Loucy (cell line): ENCODE results near the gene PCBP2.
A peak's percentile ranks its signal among the peaks of the same experiment; 100 is the strongest.

ENCODE experiments used
- H2AFZ ChIP-seq: fragments of 200-600 bp; sonication (generic); 2 replicates; pipeline ENCODE4 v1.6.0; 2016; ENCODE audit warnings: antibody characterized with exemption, mild to moderate bottlenecking, low read length, moderate library complexity
- H3F3A ChIP-seq: fragments of 200-600 bp; 2 replicates; pipeline ENCODE4 v1.6.0; 2016; ENCODE audit warnings: antibody characterized with exemption, low read depth, mild to moderate bottlenecking
- H3K27me3 ChIP-seq: fragments of 200-600 bp; sonication (generic); 2 replicates; pipeline ENCODE4 v1.6.1; 2014; ENCODE audit warnings: low read length, mild to moderate bottlenecking; ENCODE audit not compliant: insufficient read depth, poor library complexity, severe bottlenecking
- H3K36me3 ChIP-seq: fragments of 200-600 bp; sonication (generic); 2 replicates; pipeline ENCODE4 v1.6.1; 2016; ENCODE audit warnings: low read length; ENCODE audit not compliant: insufficient read depth
- H3K4me1 ChIP-seq: fragments of 200-600 bp; sonication (generic); 2 replicates; pipeline ENCODE4 v1.5.1; 2014; ENCODE audit warnings: low read length, mild to moderate bottlenecking; ENCODE audit not compliant: insufficient read depth, poor library complexity, severe bottlenecking
- H3K4me2 ChIP-seq: fragments of 200-600 bp; sonication (generic); 2 replicates; pipeline ENCODE4 v1.6.0; 2014; ENCODE audit warnings: antibody characterized with exemption, low read length, low read depth, mild to moderate bottlenecking; ENCODE audit not compliant: poor library complexity, severe bottlenecking
- H3K4me3 ChIP-seq: fragments of 200-600 bp; sonication (generic); 2 replicates; pipeline ENCODE4 v1.5.1; 2014; ENCODE audit warnings: low read length, mild to moderate bottlenecking, mixed read lengths; ENCODE audit not compliant: poor library complexity, severe bottlenecking
- H3K79me2 ChIP-seq: fragments of 200-600 bp; sonication (generic); 2 replicates; pipeline ENCODE4 v1.6.1; 2014; ENCODE audit warnings: low read length; ENCODE audit not compliant: insufficient read depth
- H3K9ac ChIP-seq: fragments of 200-600 bp; sonication (generic); 2 replicates; pipeline ENCODE4 v1.6.0; 2014; ENCODE audit warnings: mild to moderate bottlenecking, low read depth, low read length, moderate library complexity; ENCODE audit not compliant: poor library complexity, severe bottlenecking
- H3K9me2 ChIP-seq: fragments of 200-600 bp; sonication (generic); replicated peaks from 2 replicates; pipeline ENCODE4 v1.6.1; 2016; ENCODE audit warnings: low read depth, low read length, mixed read lengths
- H3K9me3 ChIP-seq: fragments of 200-600 bp; sonication (generic); 2 replicates; pipeline ENCODE4 v1.6.1; 2014; ENCODE audit warnings: mild to moderate bottlenecking, antibody characterized with exemption, low read length, low read depth; ENCODE audit not compliant: insufficient read depth
- H4K20me1 ChIP-seq: fragments of 200-600 bp; sonication (generic); 2 replicates; pipeline ENCODE4 v1.6.0; 2014; ENCODE audit warnings: antibody characterized with exemption, low read length, mild to moderate bottlenecking; ENCODE audit not compliant: insufficient read depth, poor library complexity, severe bottlenecking
- CTCF ChIP-seq: fragments of 200-600 bp; sonication (generic); conservative IDR thresholded peaks from 2 replicates; pipeline ENCODE4 v1.5.1; 2014; ENCODE audit warnings: mild to moderate bottlenecking, antibody characterized with exemption, low read length
- EZH2phosphoT487 ChIP-seq: fragments of 200-600 bp; IDR thresholded peaks from 2 replicates; pipeline ENCODE4 v1.6.1; 2018; ENCODE audit warnings: antibody characterized with exemption, mild to moderate bottlenecking, moderate library complexity, borderline replicate concordance

Gene PCBP2

DNA sequence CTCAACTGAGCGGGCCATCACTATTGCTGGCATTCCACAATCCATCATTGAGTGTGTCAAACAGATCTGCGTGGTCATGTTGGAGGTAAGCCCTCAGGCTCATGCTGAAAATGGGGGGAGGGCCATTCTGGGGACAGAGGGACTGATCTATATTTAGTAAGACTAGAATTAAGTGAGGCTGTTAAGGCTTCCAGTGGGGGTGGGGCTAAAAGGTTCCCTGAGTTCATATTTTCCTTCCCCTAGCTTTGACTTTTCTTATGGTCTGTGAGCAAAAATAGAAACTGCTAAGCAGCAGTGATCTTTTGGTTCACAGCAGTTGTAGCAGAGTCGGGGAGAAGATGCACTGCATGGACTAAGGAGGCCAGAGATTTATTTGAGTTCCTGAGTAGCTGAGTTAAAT, 9.2 kb downstream of the PCBP2 start:
- H3K4me1 ChIP-seq = peaks cover 62% of the 10 kb centered on the region
- H3K4me2 ChIP-seq = peak overlapping the region; percentile 67
- peaks cover 6% of the 10 kb centered on the region; the same call in 1 of the 2 replicates for H3F3A ChIP-seq
- peaks cover 99% of the 10 kb centered on the region for H3K36me3 ChIP-seq
- peak overlapping the region; percentile 26 for H3K4me3 ChIP-seq
- no peaks in the 10 kb centered on the region for H3K9me2 ChIP-seq
- peaks cover 100% of the 10 kb centered on the region for H3K79me2 ChIP-seq
- TF ChIP-seq EZH2phosphoT487 = no peak
- no peak for TF ChIP-seq CTCF
- peak overlapping the region; percentile 48 for H3K9ac ChIP-seq
- peaks cover 100% of the 10 kb centered on the region for H4K20me1 ChIP-seq
- no peaks in the 10 kb centered on the region for H3K9me3 ChIP-seq
- no peak overlapping the region for H2AFZ ChIP-seq
- H3K27me3 ChIP-seq = no peaks in the 10 kb centered on the region

- peak overlapping the region; percentile 18 for H3K9ac ChIP-seq
- H3K4me3 ChIP-seq = peak overlapping the region; percentile 26
- peaks cover 6% of the 10 kb centered on the region; the same call in 1 of the 2 replicates for H3F3A ChIP-seq
- no peak overlapping the region for H2AFZ ChIP-seq
- H3K36me3 ChIP-seq = peaks cover 99% of the 10 kb centered on the region
- H4K20me1 ChIP-seq = peaks cover 100% of the 10 kb centered on the region
- no peaks in the 10 kb centered on the region for H3K9me2 ChIP-seq
- H3K27me3 ChIP-seq = no peaks in the 10 kb centered on the region
- H3K79me2 ChIP-seq = peaks cover 100% of the 10 kb centered on the region
- no peak for TF ChIP-seq CTCF
- TF ChIP-seq EZH2phosphoT487 = no peak
- H3K9me3 ChIP-seq = no peaks in the 10 kb centered on the region
- peak overlapping the region; percentile 67 for H3K4me2 ChIP-seq
- peaks cover 58% of the 10 kb centered on the region for H3K4me1 ChIP-seq
Measured at GRCh38 chr12:53461591-53461990, 9.7 kb downstream of the PCBP2 start.

- Histone ChIP-seq H3K9ac (peak overlapping the region; percentile 18), H3K79me2 (peaks cover 100% of the 10 kb centered on the region), H3K4me1 (peaks cover 47% of the 10 kb centered on the region), H3K9me2 (no peaks in the 10 kb centered on the region), H3K9me3 (no peaks in the 10 kb centered on the region), H2AFZ (no peak overlapping the region), H3K4me3 (no peak overlapping the region), H3K36me3 (peaks cover 100% of the 10 kb centered on the region), H3F3A (peaks cover 3% of the 10 kb centered on the region), H3K27me3 (no peaks in the 10 kb centered on the region), H4K20me1 (peaks cover 100% of the 10 kb centered on the region), H3K4me2 (peak overlapping the region; percentile 67)
- TF ChIP-seq CTCF (no peak), EZH2phosphoT487 (no peak)
Measured at GRCh38 chr12:53462935-53463334, 11.0 kb downstream of the PCBP2 start.
